NT2/D1 (cell line): ENCODE data around the gene LPXN.

ENCODE experiments used
- DNase-seq: peaks from one replicate; pipeline ENCODE4 v3.0.0-alpha.2; 2011; ENCODE audit warnings: low read depth, low spot score
- H3K27me3 ChIP-seq: 2 replicates; pipeline ENCODE4 v1.6.0; 2011; ENCODE audit warnings: mild to moderate bottlenecking; ENCODE audit not compliant: insufficient read length, insufficient read depth
- H3K36me3 ChIP-seq: 2 replicates; pipeline ENCODE4 v1.6.1; 2011; ENCODE audit warnings: mild to moderate bottlenecking, low read length, mixed read lengths; ENCODE audit not compliant: insufficient read depth, insufficient read length
- H3K4me1 ChIP-seq: 2 replicates; pipeline ENCODE4 v1.5.1; 2011; ENCODE audit not compliant: insufficient read depth, insufficient read length
- H3K4me3 ChIP-seq: 2 replicates; pipeline ENCODE4 v1.5.1; 2011; ENCODE audit warnings: low read depth; ENCODE audit not compliant: insufficient read length
- H3K9ac ChIP-seq: 2 replicates; pipeline ENCODE4 v1.6.0; 2011; ENCODE audit warnings: low read depth; ENCODE audit not compliant: insufficient read length
- H3K9me3 ChIP-seq: 2 replicates; pipeline ENCODE4 v1.5.1; 2011; ENCODE audit warnings: mild to moderate bottlenecking, low read length; ENCODE audit not compliant: insufficient read depth
- SUZ12 ChIP-seq: IDR thresholded peaks from 2 replicates; pipeline ENCODE4 v1.6.1; 2011; ENCODE audit not compliant: insufficient read length, insufficient read depth; ENCODE audit errors: extremely low read depth
- YY1 ChIP-seq: IDR thresholded peaks from 2 replicates; pipeline ENCODE4 v1.6.1; 2011; ENCODE audit not compliant: insufficient read length, insufficient read depth
- ZNF274 ChIP-seq: IDR thresholded peaks from 2 replicates; pipeline ENCODE4 v1.6.1; 2011; ENCODE audit warnings: mild to moderate bottlenecking, low read depth, low read length

The LPXN gene

GRCh38 chr11:58567889-58568512 lies 7.7 kb downstream of the LPXN start:
- H3K36me3 ChIP-seq: peaks cover 6% of the 10 kb centered on the region
- H3K27me3 ChIP-seq: no peaks in the 10 kb centered on the region
- TF ChIP-seq ZNF274 (no peak), YY1 (no peak), SUZ12 (no peak)
- H3K9me3 ChIP-seq: no peaks in the 10 kb centered on the region
- no peak overlapping the region for H3K4me3 ChIP-seq
- peak; percentile 75 for DNase-seq
- H3K9ac ChIP-seq: no peak overlapping the region
- H3K4me1 ChIP-seq: no peaks in the 10 kb centered on the region

DNA sequence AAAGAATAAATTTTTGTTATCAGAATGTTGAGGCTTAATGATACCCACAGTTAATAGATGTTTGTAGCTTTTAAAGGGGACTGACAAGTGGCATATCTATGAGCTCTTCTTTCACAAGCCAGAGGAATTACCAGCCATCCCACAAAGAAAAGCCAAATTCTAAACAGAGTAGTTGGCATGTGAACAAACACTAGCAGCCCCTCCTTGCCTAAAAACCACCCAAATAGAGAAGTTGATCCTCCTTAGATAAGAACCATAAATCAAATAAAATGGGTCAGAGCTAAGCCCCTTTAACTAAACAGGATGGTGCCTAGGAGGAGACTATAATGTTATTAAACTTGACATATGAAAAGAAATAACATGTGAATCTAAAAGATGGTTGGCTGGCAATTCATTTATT lies 11.4 kb downstream of the LPXN start:
- Histone ChIP-seq H3K4me1 (no peaks in the 10 kb centered on the region), H3K36me3 (peaks cover 3% of the 10 kb centered on the region), H3K9me3 (no peaks in the 10 kb centered on the region), H3K9ac (no peak overlapping the region), H3K27me3 (no peaks in the 10 kb centered on the region), H3K4me3 (no peak overlapping the region)
- DNase-seq: no peak
- TF ChIP-seq YY1: no peak
- no peak for TF ChIP-seq ZNF274
- no peak for TF ChIP-seq SUZ12

DNA sequence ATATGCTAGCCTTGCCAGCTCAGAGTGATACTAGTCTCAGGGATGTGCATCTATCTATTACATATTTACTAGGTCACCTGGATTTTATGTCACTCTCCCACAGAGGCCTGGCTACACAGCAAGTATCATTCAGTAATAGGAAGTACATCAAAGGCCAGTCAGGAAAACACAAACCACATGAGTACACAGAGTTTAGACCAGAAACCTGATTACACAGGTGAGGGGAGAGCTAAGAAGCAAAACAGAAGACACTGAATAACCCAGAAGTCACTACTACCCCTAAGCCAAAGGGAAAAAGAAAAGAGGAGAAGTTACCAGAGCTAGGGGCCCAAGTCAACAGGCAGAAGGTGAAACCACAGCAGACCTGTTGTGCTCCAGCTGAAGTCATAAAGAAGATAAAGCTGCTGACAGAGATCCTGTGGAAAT lies 13.3 kb downstream of the LPXN start:
- TF ChIP-seq ZNF274: no peak
- no peaks in the 10 kb centered on the region for H3K9me3 ChIP-seq
- DNase-seq: no peak
- H3K4me1 ChIP-seq: no peaks in the 10 kb centered on the region
- no peaks in the 10 kb centered on the region for H3K27me3 ChIP-seq
- no peaks in the 10 kb centered on the region for H3K36me3 ChIP-seq
- H3K9ac ChIP-seq: no peak overlapping the region
- no peak overlapping the region for H3K4me3 ChIP-seq

DNA sequence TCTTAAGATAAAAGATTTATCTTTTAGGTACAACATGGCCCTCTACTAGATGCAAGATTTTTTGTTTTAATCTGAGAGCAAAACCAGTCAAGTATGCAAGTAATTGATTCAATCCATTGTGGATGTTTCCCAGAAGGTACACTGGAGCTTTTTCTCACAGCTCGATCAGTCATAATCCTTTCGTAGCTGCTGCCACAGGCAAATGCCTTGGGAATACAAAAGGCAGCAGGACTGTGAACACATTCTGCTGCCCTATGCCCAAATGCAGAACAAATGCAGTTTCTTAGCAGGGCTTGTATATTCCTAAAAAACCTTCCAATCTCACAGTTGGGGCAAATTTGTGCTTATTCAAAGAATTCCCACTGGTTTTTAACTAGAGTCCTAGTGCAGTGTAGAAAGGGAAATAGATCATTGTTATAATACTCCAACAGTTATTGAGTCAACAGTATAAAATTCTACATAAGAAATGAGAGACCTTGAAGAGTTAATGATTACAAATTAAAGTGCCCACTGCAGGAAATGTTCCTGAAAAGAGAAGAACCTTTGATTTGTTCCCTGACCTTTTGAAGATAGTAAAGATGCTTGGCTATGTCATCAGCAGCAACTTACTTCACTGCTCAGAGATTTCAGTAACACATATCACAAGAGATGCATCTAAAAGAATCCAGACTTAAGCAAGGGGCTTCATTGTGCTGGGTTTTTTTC lies 14.1 kb downstream of the LPXN start:
- TF ChIP-seq SUZ12 (no peak), ZNF274 (no peak), YY1 (no peak)
- DNase-seq: no peak
- H3K4me3 ChIP-seq: no peak overlapping the region
- no peaks in the 10 kb centered on the region for H3K4me1 ChIP-seq
- H3K9me3 ChIP-seq: no peaks in the 10 kb centered on the region
- no peaks in the 10 kb centered on the region for H3K27me3 ChIP-seq
- no peaks in the 10 kb centered on the region for H3K36me3 ChIP-seq
- no peak overlapping the region for H3K9ac ChIP-seq

DNA sequence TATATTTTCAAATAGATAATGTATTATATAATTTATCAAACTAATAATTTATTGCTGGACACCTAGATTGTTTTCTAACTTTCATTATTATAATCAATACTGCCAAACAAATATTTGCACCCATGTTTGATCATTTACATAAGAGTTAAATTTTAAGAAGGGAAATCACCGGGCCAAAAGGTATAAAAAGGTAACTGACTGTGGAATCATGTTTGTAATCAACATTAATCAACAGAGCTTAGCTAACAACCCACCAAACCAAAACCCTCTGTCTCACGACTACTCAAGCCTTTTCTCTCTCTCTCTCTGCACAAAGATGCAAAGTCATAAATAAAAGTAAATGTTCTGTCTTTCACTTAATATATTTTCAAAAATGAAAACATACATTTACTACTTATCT lies 14.8 kb downstream of the LPXN start:
- TF ChIP-seq ZNF274 (no peak), YY1 (no peak), SUZ12 (no peak)
- no peak for DNase-seq
- H3K9ac ChIP-seq: no peak overlapping the region
- H3K4me3 ChIP-seq: no peak overlapping the region
- H3K27me3 ChIP-seq: no peaks in the 10 kb centered on the region
- no peaks in the 10 kb centered on the region for H3K9me3 ChIP-seq
- no peaks in the 10 kb centered on the region for H3K4me1 ChIP-seq
- no peaks in the 10 kb centered on the region for H3K36me3 ChIP-seq

DNA sequence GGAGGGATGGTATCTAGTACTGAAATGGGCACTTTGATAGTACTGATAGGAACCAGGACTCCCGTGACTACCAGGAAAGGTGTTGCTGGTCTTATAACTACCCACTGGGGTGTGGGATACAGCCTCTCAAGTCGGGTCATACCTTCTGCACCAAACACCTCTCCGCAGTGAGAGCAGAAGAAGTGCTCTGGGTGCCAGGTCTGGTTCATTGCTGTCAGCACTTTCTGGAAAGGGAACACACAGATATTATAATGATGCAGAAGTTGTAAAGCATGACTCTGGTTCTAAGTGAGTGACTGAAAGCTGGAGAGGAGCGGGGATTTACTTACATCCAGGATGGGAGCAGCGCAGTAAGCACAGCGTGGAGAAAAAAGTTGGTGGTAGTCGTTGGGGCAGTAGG lies 26.0 kb downstream of the LPXN start:
- Histone ChIP-seq H3K4me1 (no peaks in the 10 kb centered on the region), H3K4me3 (no peak overlapping the region), H3K36me3 (peaks cover 27% of the 10 kb centered on the region), H3K27me3 (no peaks in the 10 kb centered on the region), H3K9ac (no peak overlapping the region), H3K9me3 (no peaks in the 10 kb centered on the region)
- no peak for DNase-seq
- TF ChIP-seq ZNF274 (no peak), YY1 (no peak), SUZ12 (no peak)

GRCh38 chr11:58546841-58547240 lies 28.8 kb downstream of the LPXN start:
- DNase-seq: no peak
- no peak for TF ChIP-seq YY1
- no peak for TF ChIP-seq ZNF274
- no peak for TF ChIP-seq SUZ12
- Histone ChIP-seq H3K9me3 (no peaks in the 10 kb centered on the region), H3K4me3 (no peak overlapping the region), H3K4me1 (no peaks in the 10 kb centered on the region), H3K36me3 (peaks cover 18% of the 10 kb centered on the region), H3K27me3 (no peaks in the 10 kb centered on the region), H3K9ac (no peak overlapping the region)
